Choroid plexus epithelial cell (primary cell): ENCODE data around the gene DPEP2.
"Not testable (repeated sequence)": the region's sequence is repeated elsewhere in the genome, so short reads cannot be mapped to it uniquely, and the experiment has no call there.

ENCODE experiments used
- DNase-seq: peaks from one replicate; pipeline ENCODE4 v3.0.0-alpha.2; 2010; ENCODE audit warnings: low read depth
- H3K4me3 ChIP-seq: 2 replicates; pipeline ENCODE4 v1.5.1; 2011; ENCODE audit warnings: low read depth, mild to moderate bottlenecking, control low read depth, low read length, moderate library complexity
- TF ChIP-seq, protein P1 (sequence below): conservative IDR thresholded peaks from 2 replicates; pipeline ENCODE4 v1.5.1; 2011; ENCODE audit warnings: low read depth, mild to moderate bottlenecking, control low read depth, inconsistent platforms, low read length, moderate library complexity

The DPEP2 gene

GRCh38 chr16:68003031-68003430 is 3.7 kb upstream of the DPEP2 start:
- no peak overlapping the region for H3K4me3 ChIP-seq
- TF ChIP-seq, protein P1, sequence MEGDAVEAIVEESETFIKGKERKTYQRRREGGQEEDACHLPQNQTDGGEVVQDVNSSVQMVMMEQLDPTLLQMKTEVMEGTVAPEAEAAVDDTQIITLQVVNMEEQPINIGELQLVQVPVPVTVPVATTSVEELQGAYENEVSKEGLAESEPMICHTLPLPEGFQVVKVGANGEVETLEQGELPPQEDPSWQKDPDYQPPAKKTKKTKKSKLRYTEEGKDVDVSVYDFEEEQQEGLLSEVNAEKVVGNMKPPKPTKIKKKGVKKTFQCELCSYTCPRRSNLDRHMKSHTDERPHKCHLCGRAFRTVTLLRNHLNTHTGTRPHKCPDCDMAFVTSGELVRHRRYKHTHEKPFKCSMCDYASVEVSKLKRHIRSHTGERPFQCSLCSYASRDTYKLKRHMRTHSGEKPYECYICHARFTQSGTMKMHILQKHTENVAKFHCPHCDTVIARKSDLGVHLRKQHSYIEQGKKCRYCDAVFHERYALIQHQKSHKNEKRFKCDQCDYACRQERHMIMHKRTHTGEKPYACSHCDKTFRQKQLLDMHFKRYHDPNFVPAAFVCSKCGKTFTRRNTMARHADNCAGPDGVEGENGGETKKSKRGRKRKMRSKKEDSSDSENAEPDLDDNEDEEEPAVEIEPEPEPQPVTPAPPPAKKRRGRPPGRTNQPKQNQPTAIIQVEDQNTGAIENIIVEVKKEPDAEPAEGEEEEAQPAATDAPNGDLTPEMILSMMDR = no peak
- DNase-seq = peak; percentile 47

- DNase-seq = peak; percentile 18
- H3K4me3 ChIP-seq = no peak overlapping the region
- TF ChIP-seq, protein P1 = no peak
These were observed 1.2 kb upstream of the DPEP2 start for GRCh38 chr16:68000450-68000849.

GRCh38 chr16:67999985-68000384 is 701 bp upstream of the DPEP2 start:
- no peak for DNase-seq
- H3K4me3 ChIP-seq = no peak overlapping the region
- TF ChIP-seq, protein P1 = no peak

- not testable (repeated sequence) for H3K4me3 ChIP-seq, DNase-seq
These were observed 979 bp downstream of the DPEP2 start for GRCh38 chr16:67998231-67998778.

- DNase-seq = no peak
- no peak overlapping the region for H3K4me3 ChIP-seq
- TF ChIP-seq, protein P1 = no peak
These were observed 2.6 kb downstream of the DPEP2 start for GRCh38 chr16:67996666-67997065.

DNA sequence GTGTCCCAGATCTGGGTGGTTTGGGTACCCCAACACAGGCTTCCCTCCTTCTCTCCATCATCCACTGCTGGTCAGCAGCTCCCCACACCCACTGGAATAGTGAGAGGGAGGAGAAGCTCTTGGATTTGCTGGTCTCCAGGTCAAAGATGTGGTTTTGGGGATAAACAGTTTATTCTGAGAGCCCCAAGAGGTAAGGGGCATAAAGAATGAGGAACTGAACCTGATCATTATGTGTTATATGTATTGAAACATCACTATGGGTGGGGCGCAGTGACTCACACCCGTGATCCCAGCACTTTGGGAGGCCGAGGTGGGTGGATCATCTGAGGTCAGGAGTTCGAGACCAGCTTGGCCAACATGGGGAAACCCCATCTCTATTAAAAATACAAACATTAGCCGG is 3.9 kb downstream of the DPEP2 start:
- no peak for DNase-seq
- TF ChIP-seq, protein P1 = no peak
- H3K4me3 ChIP-seq = no peak overlapping the region

DNA sequence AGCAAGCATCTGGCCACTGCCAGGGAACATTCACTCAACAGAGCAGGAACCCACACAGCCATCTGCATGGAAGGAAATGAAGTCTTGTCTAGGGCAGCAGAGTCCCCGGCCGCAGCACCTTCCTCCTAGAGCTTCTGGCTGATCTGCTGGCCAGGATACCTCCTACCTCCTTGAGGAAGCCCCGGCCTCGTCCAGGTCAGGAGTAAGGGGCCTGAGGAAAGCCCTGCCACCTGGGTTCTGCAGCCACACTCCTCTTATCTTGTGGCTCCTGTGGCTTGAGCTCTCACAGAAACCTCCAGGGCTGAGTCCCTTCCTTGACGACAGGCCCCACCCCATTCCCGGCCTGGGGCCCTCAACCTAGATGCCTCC is 5.3 kb downstream of the DPEP2 start:
- H3K4me3 ChIP-seq, DNase-seq: not testable (repeated sequence)

- peak overlapping the region; percentile 38 for H3K4me3 ChIP-seq
- DNase-seq = peak; percentile 74
- TF ChIP-seq, protein P1 = peak; percentile 73
These were observed 5.9 kb downstream of the DPEP2 start for GRCh38 chr16:67993207-67994039.
